ENCODE measurements around the gene ME3.
"Not testable (repeated sequence)": the region's sequence is repeated elsewhere in the genome, so short reads cannot be mapped to it uniquely, and the experiment has no call there.

ME3 gene

GRCh38 chr11:86580535-86580934, 91.9 kb downstream of the ME3 start:
- no peak for ATAC-seq

GRCh38 chr11:86579406-86579731, 93.0 kb downstream of the ME3 start:
- ATAC-seq: no peak

- no peak for ATAC-seq
These were observed 93.5 kb downstream of the ME3 start for GRCh38 chr11:86578727-86579405.

GRCh38 chr11:86577644-86578636, 94.5 kb downstream of the ME3 start:
- no peak for ATAC-seq

- no peak for ATAC-seq
These were observed 95.3 kb downstream of the ME3 start for GRCh38 chr11:86576946-86577624.

GRCh38 chr11:86575927-86576326, 96.5 kb downstream of the ME3 start:
- ATAC-seq: no peak

- ATAC-seq: no peak
These were observed 97.1 kb downstream of the ME3 start for GRCh38 chr11:86575208-86575855.

- ATAC-seq: no peak
These were observed 97.8 kb downstream of the ME3 start for GRCh38 chr11:86574493-86575207.

GRCh38 chr11:86571273-86571948, 101.0 kb downstream of the ME3 start:
- no peak for ATAC-seq

GRCh38 chr11:86570451-86570850, 102.0 kb downstream of the ME3 start:
- no peak for ATAC-seq

- ATAC-seq: no peak
These were observed 102.4 kb downstream of the ME3 start for GRCh38 chr11:86570020-86570419.

GRCh38 chr11:86569109-86569508, 103.3 kb downstream of the ME3 start:
- ATAC-seq: no peak

GRCh38 chr11:86565801-86566312, 106.6 kb downstream of the ME3 start:
- no peak for ATAC-seq

GRCh38 chr11:86565388-86565787, 107.0 kb downstream of the ME3 start:
- ATAC-seq: no peak

GRCh38 chr11:86562842-86563241, 109.6 kb downstream of the ME3 start:
- not testable (repeated sequence) for ATAC-seq

GRCh38 chr11:86559311-86559945, 113.0 kb downstream of the ME3 start:
- no peak for ATAC-seq

- ATAC-seq: no peak
These were observed 113.6 kb downstream of the ME3 start for GRCh38 chr11:86558841-86559240.

- ATAC-seq: no peak
These were observed 114.2 kb downstream of the ME3 start for GRCh38 chr11:86558207-86558606.

GRCh38 chr11:86555866-86556265, 116.5 kb downstream of the ME3 start:
- no peak for ATAC-seq

- no peak for ATAC-seq
These were observed 117.0 kb downstream of the ME3 start for GRCh38 chr11:86555401-86555800.

GRCh38 chr11:86553265-86553664, 119.2 kb downstream of the ME3 start:
- ATAC-seq: no peak
